ENCODE measurements around the gene LRMDA.

DNA sequence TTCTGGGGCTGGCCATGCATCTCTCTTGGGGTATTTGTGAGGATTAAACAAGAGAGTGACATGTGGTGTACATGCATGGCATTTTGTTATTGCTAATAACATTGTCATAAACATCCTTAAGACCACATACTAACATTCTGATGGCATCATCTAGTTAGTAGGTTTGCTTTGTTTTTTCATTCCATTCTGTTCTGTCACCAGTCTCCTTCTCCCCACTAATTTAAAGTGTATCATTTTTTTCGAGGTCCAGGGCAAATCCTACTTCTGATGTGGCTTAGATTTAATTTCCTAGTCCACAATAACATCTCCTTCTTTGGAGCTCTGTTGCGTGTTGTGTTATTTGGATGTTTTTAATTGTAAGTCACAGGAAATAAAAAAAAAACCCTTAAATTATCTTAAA is 248.1 kb downstream of the LRMDA start:
- TF ChIP-seq RCOR1 (IDR thresholded peaks at IDR 0.05; ENCODE audit: low read depth, low read length): no peak
- TF ChIP-seq EP300 (IDR thresholded peaks at IDR 0.05): no peak
- no peak for TF ChIP-seq CHD4 (IDR thresholded peaks at IDR 0.05; ENCODE audit: borderline replicate concordance)
- TF ChIP-seq, protein P1, sequence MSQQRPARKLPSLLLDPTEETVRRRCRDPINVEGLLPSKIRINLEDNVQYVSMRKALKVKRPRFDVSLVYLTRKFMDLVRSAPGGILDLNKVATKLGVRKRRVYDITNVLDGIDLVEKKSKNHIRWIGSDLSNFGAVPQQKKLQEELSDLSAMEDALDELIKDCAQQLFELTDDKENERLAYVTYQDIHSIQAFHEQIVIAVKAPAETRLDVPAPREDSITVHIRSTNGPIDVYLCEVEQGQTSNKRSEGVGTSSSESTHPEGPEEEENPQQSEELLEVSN (IDR thresholded peaks at IDR 0.05; ENCODE audit: borderline replicate concordance, low read depth): no peak
- TF ChIP-seq SMC3 (IDR thresholded peaks at IDR 0.05): no peak

Measured in A549 (cell line).